Peyer's patch (tissue), 4 donors: ENCODE results near the gene NALCN. TPM values are rescaled to one million over a fixed set of nuclear protein-coding genes. Genes with fewer than 3 reads are reported as not detected.

Experiments used
- DNase-seq, 3 donors: peaks; one replicate each; pipeline ENCODE4 v3.0.0-alpha.2; 2017 to 2019
- H3K27ac ChIP-seq, 4 donors: fragments of 200-600 bp; sonication (generic); one replicate each; pipeline ENCODE4 v1.5.1; 2016 to 2019
- H3K27me3 ChIP-seq, 2 donors: fragments of 200-600 bp; sonication (generic); one replicate each; pipeline ENCODE4 v1.5.1; 2019
- H3K36me3 ChIP-seq, 3 donors: fragments of 200-600 bp; sonication (generic); one replicate each; pipeline ENCODE4 v1.5.1; 2016 to 2019
- H3K4me1 ChIP-seq, 4 donors: fragments of 200-600 bp; sonication (generic); one replicate each; pipeline ENCODE4 v1.5.1; 2016 to 2019
- H3K4me3 ChIP-seq, 4 donors: fragments of 200-600 bp; sonication (generic); 1 replicate in 3 of 4; 2 replicates in 1 of 4; pipeline ENCODE4 v1.5.1; 2016 to 2019; ENCODE audit warnings: mild to moderate bottlenecking in 1 of 4
- H3K9me3 ChIP-seq, 4 donors: fragments of 200-600 bp; sonication (generic); one replicate each; pipeline ENCODE4 v1.5.1; 2016 to 2019; ENCODE audit warnings: mild to moderate bottlenecking in 1 of 4
- CTCF ChIP-seq, 6 experiments: fragments of 450-650 bp in 4 of 6; fragments of 200-600 bp in 2 of 6; sonication (generic) in 1 of 6; IDR thresholded peaks; one replicate each; pipeline ENCODE4 v1.5.1; 2017 to 2019; ENCODE audit warnings: antibody characterized with exemption in 6 of 6, mild to moderate bottlenecking in 3 of 6, moderate library complexity in 1 of 6
- POLR2A ChIP-seq, 2 donors: fragments of 450-650 bp; IDR thresholded peaks; one replicate each; pipeline ENCODE4 v1.5.1; 2017; ENCODE audit warnings: antibody characterized with exemption in 2 of 2, mild to moderate bottlenecking in 2 of 2, moderate library complexity in 2 of 2
- total RNA-seq, 4 donors: library from RNA; depleted of rRNA; stranded (reverse); fragments of >200 nt; gene quantifications; one replicate each; pipeline ENCODE4 v1.1.0, GENCODE V29; 2016

Gene NALCN
- total RNA-seq, 4 donors from 2014 or later, result 0.13 to 0.18 TPM; not detected in 2

- H3K4me3 ChIP-seq, result no peak overlapping the region
- no peaks in the 10 kb centered on the region for H3K9me3 ChIP-seq
- H3K27me3 ChIP-seq, result no peaks in the 10 kb centered on the region
- H3K36me3 ChIP-seq, result no peaks in the 10 kb centered on the region
- no peak for TF ChIP-seq CTCF (IDR thresholded peaks at IDR 0.05)
- no peak for TF ChIP-seq POLR2A (IDR thresholded peaks at IDR 0.05)
- no peak for DNase-seq
- H3K4me1 ChIP-seq, result no peaks in the 10 kb centered on the region
- H3K27ac ChIP-seq, result no peak overlapping the region
These were observed 399.0 kb downstream of the NALCN start for GRCh38 chr13:101017123-101017872.

- TF ChIP-seq CTCF (IDR thresholded peaks at IDR 0.05) (no peak), POLR2A (IDR thresholded peaks at IDR 0.05) (no peak)
- no peaks in the 10 kb centered on the region for H3K4me1 ChIP-seq
- H3K4me3 ChIP-seq, result no peak overlapping the region
- no peaks in the 10 kb centered on the region for H3K36me3 ChIP-seq
- no peaks in the 10 kb centered on the region for H3K27me3 ChIP-seq
- no peak for DNase-seq
- H3K27ac ChIP-seq, result no peak overlapping the region
- H3K9me3 ChIP-seq, result no peaks in the 10 kb centered on the region
These were observed 399.8 kb downstream of the NALCN start for GRCh38 chr13:101016475-101016874.

- no peak overlapping the region for H3K4me3 ChIP-seq
- DNase-seq, result no peak
- H3K27ac ChIP-seq, result no peak overlapping the region
- TF ChIP-seq CTCF (IDR thresholded peaks at IDR 0.05) (no peak), POLR2A (IDR thresholded peaks at IDR 0.05) (no peak)
- H3K4me1 ChIP-seq, result no peaks in the 10 kb centered on the region
- H3K9me3 ChIP-seq, result no peaks in the 10 kb centered on the region
- H3K36me3 ChIP-seq, result no peaks in the 10 kb centered on the region
- no peaks in the 10 kb centered on the region for H3K27me3 ChIP-seq
These were observed 403.1 kb downstream of the NALCN start for GRCh38 chr13:101013245-101013644.

- Histone ChIP-seq H3K4me3 (no peak overlapping the region), H3K9me3 (no peaks in the 10 kb centered on the region), H3K36me3 (no peaks in the 10 kb centered on the region), H3K27ac (no peak overlapping the region), H3K27me3 (no peaks in the 10 kb centered on the region), H3K4me1 (no peaks in the 10 kb centered on the region)
- DNase-seq, result no peak
- TF ChIP-seq CTCF (IDR thresholded peaks at IDR 0.05), result no peak
- TF ChIP-seq POLR2A (IDR thresholded peaks at IDR 0.05), result no peak
These were observed 406.2 kb downstream of the NALCN start for GRCh38 chr13:101010100-101010499.

GRCh38 chr13:101007245-101007644 lies 409.1 kb downstream of the NALCN start:
- Histone ChIP-seq H3K4me1 (no peaks in the 10 kb centered on the region), H3K36me3 (no peaks in the 10 kb centered on the region)

More at GRCh38 chr13:101007245-101007644, 409.1 kb downstream of the NALCN start:
- no peak for TF ChIP-seq CTCF (IDR thresholded peaks at IDR 0.05)
- TF ChIP-seq POLR2A (IDR thresholded peaks at IDR 0.05), result no peak
- Histone ChIP-seq H3K9me3 (no peaks in the 10 kb centered on the region), H3K27me3 (no peaks in the 10 kb centered on the region), H3K4me3 (no peak overlapping the region), H3K27ac (no peak overlapping the region)
- no peak for DNase-seq

Other genes starting within 250 kb of the NALCN start
- 1 to 10 TPM in 1 of 4 donors, under 1 TPM in 2, not detected in 1; 0.27 to 2.6 (median 0.83) TPM for gene ITGBL1, start 36.2 kb upstream of the NALCN start, total RNA-seq